GM18868 (cell line): ENCODE results near the gene FOXG1.

Experiments used
- ATAC-seq: cut with Tn5 transposase; IDR thresholded peaks from one replicate; pipeline ENCODE4 v1.9.1; 2021; ENCODE audit warnings: mild to moderate bottlenecking, moderate library complexity; ENCODE audit not compliant: unreplicated experiment

FOXG1 gene

GRCh38 chr14:28766469-28766955 is at the start of gene FOXG1:
Gene FOXG1 (plus strand): TSS chr14:28766787. CDS start chr14:28767280, 493 bp downstream.
- peak; percentile 73 for ATAC-seq

GRCh38 chr14:28719130-28719529 is 47.5 kb upstream of the FOXG1 start:
- no peak for ATAC-seq

- no peak for ATAC-seq
Measured at GRCh38 chr14:28731358-28731757, 35.2 kb upstream of the FOXG1 start.

GRCh38 chr14:28742171-28742846 is 24.3 kb upstream of the FOXG1 start:
- no peak for ATAC-seq

GRCh38 chr14:28744126-28744525 is 22.5 kb upstream of the FOXG1 start:
- ATAC-seq: no peak

- no peak for ATAC-seq
Measured at GRCh38 chr14:28745176-28745575, 21.4 kb upstream of the FOXG1 start.

GRCh38 chr14:28746247-28746646 is 20.3 kb upstream of the FOXG1 start:
- no peak for ATAC-seq

GRCh38 chr14:28751467-28752058 is 15.0 kb upstream of the FOXG1 start:
- peak; percentile 78 for ATAC-seq

GRCh38 chr14:28754209-28754985 is 12.2 kb upstream of the FOXG1 start:
- ATAC-seq: peak; percentile 59

- no peak for ATAC-seq
Measured at GRCh38 chr14:28755198-28755815, 11.3 kb upstream of the FOXG1 start.

GRCh38 chr14:28755884-28756268 is 10.7 kb upstream of the FOXG1 start:
- no peak for ATAC-seq

GRCh38 chr14:28756269-28756883 is 10.2 kb upstream of the FOXG1 start:
- no peak for ATAC-seq

GRCh38 chr14:28756884-28757570 is 9.6 kb upstream of the FOXG1 start:
- ATAC-seq: no peak

- ATAC-seq: no peak
Measured at GRCh38 chr14:28757786-28758185, 8.8 kb upstream of the FOXG1 start.

- no peak for ATAC-seq
Measured at GRCh38 chr14:28758253-28758884, 8.2 kb upstream of the FOXG1 start.

- no peak for ATAC-seq
Measured at GRCh38 chr14:28758885-28759652, 7.5 kb upstream of the FOXG1 start.

GRCh38 chr14:28759653-28760313 is 6.8 kb upstream of the FOXG1 start:
- ATAC-seq: no peak

GRCh38 chr14:28760431-28760996 is 6.1 kb upstream of the FOXG1 start:
- no peak for ATAC-seq
